GM18909 (cell line): Measurements from ENCODE around the gene CDK8.
A peak's percentile ranks its signal among the peaks of the same experiment; 100 is the strongest.
"Not testable (repeated sequence)": the region's sequence is repeated elsewhere in the genome, so short reads cannot be mapped to it uniquely, and the experiment has no call there.

Experiments
- ATAC-seq: cut with Tn5 transposase; IDR thresholded peaks from one replicate; pipeline ENCODE4 v1.9.1; 2021; ENCODE audit warnings: mild to moderate bottlenecking; ENCODE audit not compliant: unreplicated experiment, poor library complexity

CDK8 gene

DNA sequence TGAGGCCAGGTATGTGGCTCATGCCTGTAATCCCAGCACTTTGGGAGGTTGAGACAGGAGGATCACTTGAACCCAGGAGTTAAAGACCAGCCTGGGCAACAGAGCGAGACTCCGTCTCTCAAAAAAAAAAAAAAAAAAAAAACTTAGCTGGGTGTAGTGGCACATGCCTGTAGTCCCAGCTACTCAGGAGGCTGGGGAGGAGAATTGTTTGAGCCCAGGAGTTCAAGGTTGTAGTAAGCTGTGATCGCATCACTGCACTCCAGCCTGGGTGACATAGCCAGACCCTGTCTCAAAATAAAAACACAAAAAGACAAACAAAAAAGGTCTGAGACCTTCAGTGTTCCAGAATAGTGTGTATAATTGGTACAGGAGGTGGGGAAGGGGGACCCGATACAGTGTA, 1.9 kb upstream of the CDK8 start:
- not testable (repeated sequence) for ATAC-seq

DNA sequence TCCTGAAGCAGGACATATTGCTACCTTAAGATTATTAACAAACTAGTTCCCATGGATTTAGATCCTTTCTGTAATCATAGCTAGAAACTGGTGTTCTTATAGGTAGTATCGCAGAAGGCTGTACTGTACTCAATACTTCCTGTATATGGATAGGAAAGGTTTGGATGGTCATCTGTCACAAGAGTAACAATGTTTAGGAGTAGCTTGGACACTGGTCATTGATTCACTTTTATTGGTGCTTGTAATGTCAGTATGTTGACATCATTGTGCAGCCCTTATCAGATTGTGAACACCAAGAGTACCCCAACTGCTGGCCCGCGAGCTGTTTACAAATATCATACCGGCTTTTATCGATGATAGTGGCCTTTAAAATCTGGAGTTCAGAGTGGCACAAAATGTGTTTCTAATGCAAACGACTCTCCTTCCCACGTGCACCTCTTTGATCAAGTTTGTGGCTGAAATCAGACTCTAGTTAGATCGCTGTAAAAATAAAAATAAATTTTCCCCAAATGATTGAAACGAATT, 605 bp upstream of the CDK8 start:
- ATAC-seq = no peak

DNA sequence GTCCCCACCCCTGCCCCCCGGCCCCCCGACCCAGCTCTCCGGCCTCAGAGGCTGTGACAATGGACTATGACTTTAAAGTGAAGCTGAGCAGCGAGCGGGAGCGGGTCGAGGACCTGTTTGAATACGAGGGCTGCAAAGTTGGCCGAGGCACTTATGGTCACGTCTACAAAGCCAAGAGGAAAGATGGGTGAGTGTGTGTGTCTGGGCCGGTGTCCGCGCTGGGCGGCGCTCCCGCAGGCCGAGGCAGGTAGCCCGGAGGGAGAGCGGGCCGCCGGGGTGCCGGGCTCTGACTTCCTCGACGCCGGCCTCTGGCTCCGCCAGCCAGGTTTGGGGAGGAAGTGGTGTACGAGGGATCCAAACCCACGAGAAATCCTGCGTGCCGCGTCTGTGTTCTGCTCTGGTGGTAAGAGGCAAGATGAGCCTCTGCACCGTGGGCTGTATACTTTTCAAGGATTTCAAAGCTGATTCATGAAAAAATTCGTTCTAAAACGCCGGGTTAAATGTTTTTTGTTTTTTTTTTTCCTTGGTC, 718 bp downstream of the CDK8 start:
- ATAC-seq = peak; percentile 41

DNA sequence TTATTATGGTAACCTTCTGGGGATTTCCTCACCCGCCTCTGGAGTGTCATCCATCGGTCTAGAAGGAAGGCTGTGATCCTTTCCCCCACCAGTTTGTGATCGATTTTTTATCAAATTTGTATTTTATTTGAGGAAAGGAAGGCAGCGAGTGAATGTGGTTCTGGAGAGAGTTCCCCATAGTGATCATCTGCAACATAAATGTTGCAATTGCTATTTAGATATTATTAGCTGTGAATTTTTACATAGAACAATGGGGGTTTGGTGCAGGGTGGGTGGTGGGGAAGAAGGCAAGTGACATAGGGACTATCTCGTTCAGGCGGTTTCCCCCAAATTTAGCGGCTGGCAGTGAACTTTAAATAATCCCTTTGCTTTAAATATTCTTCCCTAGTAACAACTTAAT, 1.2 kb downstream of the CDK8 start:
- ATAC-seq = no peak

DNA sequence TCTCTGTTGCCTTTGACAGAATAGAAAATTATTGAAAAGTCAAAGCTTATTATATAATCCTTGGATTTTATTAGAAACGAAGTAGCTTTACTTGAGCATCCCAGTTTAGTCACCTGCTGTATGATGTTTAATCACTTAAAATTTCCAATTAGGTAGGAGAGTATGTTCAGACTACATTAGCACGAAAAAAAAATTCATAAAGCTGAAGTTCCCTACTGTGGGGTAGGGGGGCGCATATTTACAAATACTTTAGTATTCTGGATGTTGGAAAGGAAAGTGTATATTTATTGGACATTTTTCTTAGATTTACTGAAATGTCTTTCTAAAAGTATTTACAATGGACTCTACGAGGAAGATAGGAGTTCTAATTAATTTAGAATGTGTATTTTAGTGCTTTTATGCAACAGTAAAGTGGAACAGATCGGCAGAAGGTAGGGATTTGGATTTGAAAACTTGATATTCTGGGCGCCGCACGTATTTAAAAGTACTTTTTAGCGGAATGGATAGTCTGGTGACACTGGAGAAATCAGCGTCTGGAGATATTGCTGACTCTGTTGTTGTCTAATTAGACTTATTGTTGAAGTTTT, 1.9 kb downstream of the CDK8 start:
- no peak for ATAC-seq

DNA sequence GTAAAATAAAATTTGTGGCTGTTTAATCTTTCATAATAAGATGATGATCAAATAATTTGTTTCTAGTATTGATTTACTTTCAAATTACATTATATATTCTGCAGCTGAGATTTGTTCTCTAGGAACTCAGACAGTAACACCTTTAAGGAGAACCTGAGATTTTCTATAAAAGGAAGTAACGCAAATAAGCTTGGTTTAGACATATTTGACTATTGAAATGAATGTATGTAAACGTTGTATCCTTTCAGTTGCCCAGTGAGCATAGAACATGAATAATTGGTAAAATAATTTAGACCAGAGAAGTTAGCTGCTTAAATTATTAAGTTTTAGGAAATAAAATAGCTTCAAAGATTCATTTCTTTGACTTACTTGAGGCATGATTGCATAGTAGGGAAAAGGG, 3.1 kb downstream of the CDK8 start:
- ATAC-seq = no peak

DNA sequence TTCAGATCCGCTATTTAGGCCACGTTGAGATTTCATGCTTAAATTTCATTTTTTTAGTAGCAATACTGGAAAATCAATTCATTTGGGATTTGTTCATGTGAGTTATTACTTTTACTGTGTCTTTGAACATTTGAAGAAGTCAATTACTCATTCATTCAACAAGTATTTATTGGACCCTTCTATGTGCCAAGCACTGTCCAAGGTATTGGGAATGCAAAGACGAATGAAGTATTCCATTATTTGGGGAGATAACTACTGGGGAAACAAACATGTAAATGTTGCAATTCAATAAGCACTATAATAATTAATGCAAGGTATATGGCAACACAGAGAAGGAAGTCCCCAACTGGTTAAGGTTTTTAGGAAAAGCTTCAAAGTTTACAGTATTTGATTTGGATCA, 5.7 kb downstream of the CDK8 start:
- no peak for ATAC-seq

DNA sequence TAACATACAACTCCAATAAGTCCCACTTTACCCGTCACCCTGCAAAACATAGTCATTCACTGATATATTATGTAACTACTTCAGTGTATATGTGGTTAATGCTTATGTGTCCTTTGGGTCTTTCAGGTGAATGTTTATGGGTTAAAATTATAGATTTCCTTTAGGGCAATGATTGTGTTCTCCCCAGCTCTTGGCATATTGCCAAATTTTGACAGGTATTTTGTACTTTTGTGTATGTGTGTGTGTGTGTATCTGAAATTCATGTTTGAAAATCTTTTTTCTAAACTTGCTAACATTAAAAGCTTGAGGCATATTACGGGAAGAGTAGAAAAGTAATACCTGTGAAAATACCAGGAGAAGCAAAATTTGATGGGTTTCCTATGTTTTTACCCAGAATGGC, 8.2 kb downstream of the CDK8 start:
- no peak for ATAC-seq

DNA sequence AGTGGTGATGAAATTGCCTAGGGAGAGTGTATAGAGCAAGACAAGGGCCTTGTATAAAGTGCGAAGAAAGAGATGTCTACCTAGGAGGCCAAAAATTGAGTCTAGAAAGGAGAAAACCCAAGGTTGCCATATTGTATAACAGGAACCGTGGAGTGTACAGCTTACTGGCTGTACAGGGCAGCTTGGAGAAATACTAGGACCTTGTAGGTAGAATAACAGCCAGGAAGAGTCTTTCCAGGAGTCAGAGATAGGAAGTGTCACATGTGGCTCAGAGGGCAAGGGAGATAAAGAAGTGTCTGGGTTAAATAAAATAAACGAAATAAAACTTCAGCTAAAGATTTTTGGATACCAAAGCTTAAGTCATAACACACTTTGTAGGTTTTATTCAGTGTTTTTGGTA, 12.4 kb downstream of the CDK8 start:
- no peak for ATAC-seq

DNA sequence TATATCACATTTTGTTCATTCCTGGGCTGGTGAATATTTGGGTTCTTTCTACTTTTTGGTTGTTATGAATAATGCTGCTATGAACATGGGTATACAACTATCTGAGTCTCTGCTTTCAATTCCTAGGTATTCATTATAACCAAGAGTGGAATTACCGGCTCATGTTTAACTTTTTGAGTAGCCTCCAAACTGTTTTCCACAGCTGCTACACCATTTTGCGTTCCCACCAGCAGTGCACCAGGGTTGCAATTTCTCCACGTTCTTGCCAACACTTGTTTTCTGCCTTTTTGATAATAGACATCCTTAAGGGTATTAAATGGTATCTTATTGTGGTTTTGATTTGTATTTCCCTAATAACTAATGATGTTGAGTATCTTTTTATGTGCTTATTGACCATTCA, 16.8 kb downstream of the CDK8 start:
- no peak for ATAC-seq

DNA sequence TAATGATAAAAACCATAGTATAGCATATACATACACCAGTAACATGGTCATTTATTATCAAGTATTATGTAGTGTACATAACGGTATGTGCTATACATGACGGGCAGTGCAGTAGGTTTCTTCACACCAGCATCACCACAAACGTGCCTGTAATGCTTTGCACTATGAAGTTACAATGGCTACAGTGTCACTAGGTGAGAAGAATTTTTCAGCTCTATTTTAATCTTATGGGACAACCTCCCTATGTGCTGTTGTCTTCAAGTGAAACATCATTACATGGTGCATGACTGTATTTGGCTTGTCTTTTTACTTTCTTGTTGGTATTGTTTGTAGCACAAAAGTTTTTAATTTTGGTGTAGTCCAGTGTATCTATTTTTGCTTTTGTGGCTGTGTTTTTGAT, 18.7 kb downstream of the CDK8 start:
- no peak for ATAC-seq

DNA sequence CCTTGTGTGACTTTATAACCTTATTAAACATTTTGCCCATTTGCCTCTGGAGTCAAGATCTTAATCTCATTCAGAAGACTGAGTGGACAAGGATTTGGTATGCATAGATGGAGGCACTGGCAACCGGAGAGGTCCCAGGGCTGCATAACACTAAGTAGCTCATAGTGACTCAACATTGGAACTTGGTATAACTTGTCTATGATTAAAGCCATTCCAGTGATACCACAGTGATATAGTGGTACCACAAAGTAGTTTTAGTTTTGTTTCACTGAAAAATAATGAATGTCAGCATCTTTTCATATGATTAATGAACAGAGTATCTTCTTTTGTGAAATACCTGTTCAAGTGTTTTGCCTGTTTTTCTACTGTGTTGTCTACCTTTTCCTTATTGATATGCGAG, 26.4 kb downstream of the CDK8 start:
- no peak for ATAC-seq

DNA sequence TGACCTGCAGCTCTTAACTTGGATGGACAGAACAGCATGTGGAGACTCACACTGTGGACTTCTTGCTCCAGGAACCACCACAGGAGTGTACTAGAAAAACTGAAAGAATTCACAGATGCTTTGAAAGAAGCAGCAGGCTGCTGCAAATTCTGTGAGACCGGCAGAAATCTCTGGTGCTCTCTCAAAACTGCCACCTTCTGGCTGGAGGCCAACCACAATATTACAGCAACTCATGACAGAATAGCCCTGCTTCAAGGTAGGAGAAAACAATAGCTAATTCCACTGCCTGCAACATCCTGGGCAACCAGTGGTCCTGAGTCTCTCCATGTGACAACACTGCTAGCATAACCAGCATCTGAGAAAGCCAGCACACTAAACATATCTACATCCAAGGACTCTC, 26.9 kb downstream of the CDK8 start:
- ATAC-seq = no peak

DNA sequence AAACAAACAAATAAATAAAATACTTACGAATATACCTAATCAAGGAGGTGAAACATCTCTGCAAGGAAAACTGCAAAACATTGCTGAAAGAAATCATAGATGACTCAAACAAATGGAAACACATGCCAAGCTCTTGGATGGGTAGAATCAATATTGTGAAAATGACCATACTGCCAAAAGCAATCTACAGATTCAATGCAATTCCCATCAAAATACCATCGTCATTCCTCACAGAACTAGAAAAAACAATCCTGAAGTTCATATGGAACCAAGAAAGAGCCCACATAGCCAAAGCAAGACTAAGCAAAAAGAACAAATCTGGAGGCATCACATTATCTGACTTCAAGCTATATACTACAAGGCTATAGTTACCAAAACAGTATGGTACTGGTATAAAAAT, 32.0 kb downstream of the CDK8 start:
- ATAC-seq = not testable (repeated sequence)

DNA sequence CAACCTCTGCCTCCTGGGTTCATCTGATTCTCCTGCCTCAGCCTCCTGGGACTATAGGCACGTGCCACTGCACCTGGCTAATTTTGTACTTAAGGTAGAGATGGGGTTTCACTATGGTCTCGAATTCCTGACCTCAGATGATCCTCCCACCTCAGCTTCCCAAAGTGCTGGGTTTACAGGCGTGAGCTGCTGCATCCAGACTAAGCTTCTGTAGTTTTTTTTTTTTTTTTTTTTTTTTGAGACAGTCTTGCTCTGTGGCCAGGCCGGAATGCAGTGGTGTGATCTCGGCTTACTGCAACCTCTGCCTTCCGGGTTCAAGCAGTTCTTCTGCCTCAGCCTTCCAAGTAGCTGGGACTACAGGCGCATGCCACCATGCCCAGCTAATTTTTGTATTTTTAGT, 34.9 kb downstream of the CDK8 start:
- ATAC-seq = not testable (repeated sequence)

DNA sequence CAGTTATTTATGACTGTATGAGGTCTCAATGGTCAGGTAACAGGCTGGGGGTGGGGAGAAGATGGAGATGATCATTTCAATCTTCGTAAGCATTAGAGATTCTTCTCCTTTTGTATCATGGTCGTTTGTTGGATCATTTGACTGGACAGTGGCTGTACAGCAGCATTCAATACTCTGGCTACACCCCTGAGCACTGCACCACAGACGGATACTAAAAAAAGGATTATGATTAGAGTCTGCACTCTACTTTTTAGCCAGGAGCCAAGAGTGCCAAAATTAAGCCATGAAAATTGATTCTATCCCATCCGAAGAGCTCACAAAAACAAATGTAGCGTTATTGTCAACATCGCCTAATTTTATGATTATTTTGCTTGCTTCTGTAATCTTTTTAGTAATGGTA, 41.9 kb downstream of the CDK8 start:
- ATAC-seq = no peak

DNA sequence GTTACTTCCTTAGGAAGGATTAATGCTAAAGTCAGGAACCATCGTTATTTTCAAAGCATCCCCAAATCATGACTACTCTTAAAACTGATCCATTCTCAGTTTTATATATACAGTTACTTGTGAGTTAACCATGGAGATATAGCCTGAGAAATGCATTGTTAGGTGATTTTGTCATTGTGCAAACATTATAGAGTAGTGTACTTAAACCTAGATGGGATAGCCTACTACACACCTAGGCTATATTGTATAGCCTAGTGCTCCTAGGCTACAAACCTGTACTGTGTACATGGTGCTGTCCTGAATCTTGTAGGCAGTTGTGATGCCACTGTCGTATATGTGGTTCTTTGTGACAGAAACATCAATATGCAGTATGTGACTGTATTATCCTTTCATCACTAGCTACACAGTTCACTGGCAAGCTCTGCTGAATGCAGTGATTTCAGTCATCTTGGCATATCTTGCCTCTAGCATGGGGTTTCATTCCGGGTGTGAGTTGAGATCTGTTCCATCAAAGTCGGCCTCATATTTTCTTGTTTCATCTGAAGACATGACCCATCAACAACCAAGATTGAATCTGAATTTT, 45.3 kb downstream of the CDK8 start:
- no peak for ATAC-seq

DNA sequence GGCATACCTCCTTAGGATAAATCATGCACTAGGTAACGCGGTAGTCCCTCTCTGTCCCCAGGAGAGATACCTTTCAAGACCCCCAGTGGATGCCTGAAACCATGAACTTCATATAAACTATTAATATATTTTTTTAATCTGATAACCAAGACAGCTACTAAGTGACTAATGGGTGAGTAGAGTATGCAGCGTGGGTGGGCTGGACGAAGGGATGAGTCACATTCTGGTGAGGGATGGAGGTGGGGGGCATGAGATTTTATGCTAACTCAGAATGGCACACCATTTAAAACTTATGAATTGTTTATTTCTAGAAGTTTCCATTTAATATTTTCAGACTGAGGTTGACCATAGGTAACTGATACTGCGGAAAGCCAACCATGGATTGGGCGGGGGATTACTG, 46.2 kb downstream of the CDK8 start:
- ATAC-seq = no peak

DNA sequence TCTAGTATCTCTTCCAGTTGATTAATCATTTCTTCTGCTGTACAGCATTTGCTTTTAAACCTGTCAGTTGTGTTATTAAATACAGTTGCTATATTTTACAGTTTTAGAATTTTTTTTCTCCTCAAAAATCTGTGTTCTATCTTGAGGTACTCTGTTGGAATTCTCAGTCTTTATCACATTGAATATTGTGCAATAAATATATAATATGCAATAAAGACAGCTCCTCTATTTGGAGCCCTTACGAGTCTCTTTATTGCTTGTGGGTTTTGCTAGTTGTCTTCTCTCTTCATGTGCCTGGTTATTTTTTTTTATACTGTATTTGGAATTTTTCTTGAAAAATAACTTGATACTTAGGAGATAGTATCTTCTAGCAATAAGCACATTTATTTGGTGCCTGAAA, 51.7 kb downstream of the CDK8 start:
- no peak for ATAC-seq

DNA sequence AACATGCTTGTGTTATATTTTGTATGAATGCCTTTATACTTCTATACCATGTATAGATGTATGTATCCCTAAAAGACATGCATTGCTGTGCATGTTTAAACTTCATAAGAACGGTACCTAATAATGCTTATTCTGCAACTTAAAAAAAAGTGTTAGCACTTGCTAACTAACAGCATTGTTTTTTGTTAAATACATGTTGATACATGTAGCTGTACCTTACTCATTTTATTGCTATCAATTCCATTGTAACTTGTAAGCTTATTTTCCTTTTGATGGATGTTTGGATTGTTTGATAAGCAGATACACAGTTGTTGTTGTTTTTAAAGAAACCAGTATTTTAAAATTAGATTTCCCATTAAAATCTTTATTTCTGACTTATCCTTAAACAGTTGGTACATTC, 53.8 kb downstream of the CDK8 start:
- no peak for ATAC-seq

DNA sequence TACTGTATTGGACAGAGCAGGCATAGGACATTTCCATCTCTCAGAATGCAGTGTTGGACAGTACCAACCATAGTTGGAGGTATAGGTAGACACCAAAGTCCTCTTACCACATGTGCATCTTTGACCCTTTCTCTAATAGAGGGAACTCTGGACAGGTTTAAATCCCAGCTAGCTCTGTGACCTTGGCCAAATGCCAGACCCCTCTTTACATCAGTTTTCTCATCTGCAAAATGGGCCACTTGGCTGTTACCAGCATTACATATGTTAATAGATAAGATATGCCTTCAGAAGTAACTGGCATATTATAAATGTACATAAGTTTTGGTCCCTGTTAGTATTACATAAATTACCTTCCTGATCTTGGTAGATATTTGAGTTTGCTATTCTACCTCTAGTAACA, 54.3 kb downstream of the CDK8 start:
- ATAC-seq = no peak

DNA sequence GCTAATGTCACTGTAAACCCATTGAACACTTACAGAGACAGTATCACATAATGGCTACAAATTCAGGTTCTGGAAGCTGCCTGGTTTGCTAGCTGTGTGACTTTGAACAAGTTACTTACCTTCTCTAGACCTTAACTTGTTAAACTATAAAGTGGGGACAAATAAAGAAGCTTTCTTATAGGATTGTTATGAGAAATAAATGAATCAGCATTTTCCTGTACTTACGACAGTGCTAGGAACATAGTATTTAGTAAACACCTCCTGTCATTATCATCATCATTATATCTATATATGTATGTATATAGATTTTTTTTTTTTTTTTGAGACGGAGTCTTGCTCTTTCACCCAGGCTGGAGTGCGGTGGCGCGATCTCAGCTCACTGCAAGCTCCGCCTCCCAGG, 54.9 kb downstream of the CDK8 start:
- ATAC-seq = no peak
